Suprapubic skin (tissue), 4 donors: ENCODE results near the gene PTGDR2. TPM values are rescaled to one million over a fixed set of nuclear protein-coding genes. Genes with fewer than 3 reads are reported as not detected.

Experiments used
- DNase-seq, 2 donors: peaks; one replicate each; pipeline ENCODE4 v3.0.0-alpha.2; 2019; ENCODE audit warnings: low spot score in 2 of 2
- H3K27ac ChIP-seq: fragments of 200-600 bp; sonication (generic); one replicate; pipeline ENCODE4 v1.5.1; 2019
- H3K27me3 ChIP-seq: fragments of 200-600 bp; sonication (generic); one replicate; pipeline ENCODE4 v1.5.1; 2019
- H3K36me3 ChIP-seq: fragments of 200-600 bp; sonication (generic); one replicate; pipeline ENCODE4 v1.5.1; 2019
- H3K4me1 ChIP-seq: fragments of 200-600 bp; sonication (generic); one replicate; pipeline ENCODE4 v1.5.1; 2019
- H3K4me3 ChIP-seq: fragments of 200-600 bp; sonication (generic); one replicate; pipeline ENCODE4 v1.5.1; 2019; ENCODE audit warnings: mild to moderate bottlenecking
- H3K9me3 ChIP-seq: fragments of 200-600 bp; sonication (generic); one replicate; pipeline ENCODE4 v1.5.1; 2019
- EP300 ChIP-seq: sonication (generic); formaldehyde crosslinking; IDR thresholded peaks from one replicate; pipeline ENCODE4 v1.6.1; 2017; ENCODE audit warnings: antibody characterized with exemption
- POLR2A ChIP-seq, 2 donors: fragments of 450-650 bp; IDR thresholded peaks; one replicate each; pipeline ENCODE4 v1.6.1; 2017; ENCODE audit warnings: antibody characterized with exemption in 2 of 2, mild to moderate bottlenecking in 2 of 2, moderate library complexity in 2 of 2
- POLR2AphosphoS5 ChIP-seq, 3 donors: sonication (generic); formaldehyde crosslinking; IDR thresholded peaks; one replicate each; pipeline ENCODE4 v1.6.1; 2017; ENCODE audit warnings: antibody characterized with exemption in 3 of 3
- WGBS: methylation state at CpG from one replicate; pipeline ENCODE4 v1.1.5; 2018; 5-methylcytosine and 5-hydroxymethylcytosine counted together
- total RNA-seq, 4 donors: library from RNA; depleted of rRNA; stranded (reverse); fragments of >200 nt; gene quantifications; one replicate each; pipeline ENCODE4 v1.1.0, GENCODE V29; 2016
- TF ChIP-seq, protein P1 (sequence below), 2 donors: fragments of 200-600 bp in 1 of 2; fragments of 450-650 bp in 1 of 2; sonication (generic) in 1 of 2; IDR thresholded peaks; one replicate each; pipeline ENCODE4 v1.5.1; 2016 to 2019; ENCODE audit warnings: antibody characterized with exemption in 2 of 2, mild to moderate bottlenecking in 1 of 2, moderate library complexity in 1 of 2

Gene PTGDR2
- total RNA-seq: under 1 TPM in 3 of 4 donors, not detected in 1; 0.19 to 0.68 (median 0.34) TPM

DNA sequence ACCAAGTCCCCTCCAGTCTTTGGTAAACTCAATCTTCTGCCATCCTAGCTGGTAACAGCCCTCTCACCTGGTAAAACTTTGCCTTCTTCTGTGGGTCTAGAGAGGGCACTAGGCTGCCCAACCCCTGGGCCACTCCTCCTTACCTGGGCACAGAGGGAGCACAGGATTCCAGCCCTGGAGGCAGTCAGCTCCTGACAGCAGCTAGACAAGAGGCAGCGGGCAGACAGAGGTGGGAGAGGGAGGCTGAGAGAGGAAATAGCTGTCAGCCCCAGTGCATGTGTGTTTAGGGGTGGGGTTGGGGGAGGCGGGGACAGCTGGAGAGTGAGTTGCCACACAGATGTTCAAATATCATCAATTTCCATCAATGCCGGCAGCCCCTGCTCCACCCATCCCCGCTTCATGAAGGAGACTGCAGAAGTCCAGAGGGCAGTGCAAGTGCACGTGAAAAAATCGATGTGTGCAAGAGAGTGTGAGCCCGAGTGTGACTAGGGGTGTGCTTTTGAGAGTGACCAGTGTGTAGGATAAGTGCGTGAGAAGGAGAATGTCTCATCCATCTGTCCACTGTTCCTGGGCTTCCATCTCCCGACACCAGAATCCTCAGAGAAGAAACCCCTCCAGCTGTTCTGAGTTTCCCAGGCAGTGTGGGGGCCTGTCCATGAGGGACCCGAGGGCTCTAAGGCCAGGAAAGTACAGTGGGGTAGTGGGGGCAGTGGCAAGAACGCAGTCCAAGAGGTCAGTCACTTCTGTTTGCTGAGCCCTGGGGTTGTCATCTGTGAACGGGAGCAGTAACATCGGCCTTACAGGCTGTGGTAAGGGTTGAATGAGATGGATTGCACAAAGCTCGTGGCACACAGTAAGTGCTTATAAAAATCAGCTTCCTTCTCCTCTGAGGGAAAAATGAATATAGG is at the start of gene PTGDR2:
PTGDR2 (minus strand) TSS at position 225 of the 908 bp plus-strand sequence. CDS start 2,228 bp downstream, outside the sequence.
- peaks cover 17% of the 10 kb centered on the region for H3K36me3 ChIP-seq
- no peaks in the 10 kb centered on the region for H3K9me3 ChIP-seq
- H3K27ac ChIP-seq: no peak within 1 kb of the TSS
- H3K27me3 ChIP-seq: no peaks in the 10 kb centered on the region
- no peaks in the 10 kb centered on the region for H3K4me1 ChIP-seq
- no peak for TF ChIP-seq POLR2AphosphoS5 (IDR thresholded peaks at IDR 0.05)
- TF ChIP-seq, protein P1, sequence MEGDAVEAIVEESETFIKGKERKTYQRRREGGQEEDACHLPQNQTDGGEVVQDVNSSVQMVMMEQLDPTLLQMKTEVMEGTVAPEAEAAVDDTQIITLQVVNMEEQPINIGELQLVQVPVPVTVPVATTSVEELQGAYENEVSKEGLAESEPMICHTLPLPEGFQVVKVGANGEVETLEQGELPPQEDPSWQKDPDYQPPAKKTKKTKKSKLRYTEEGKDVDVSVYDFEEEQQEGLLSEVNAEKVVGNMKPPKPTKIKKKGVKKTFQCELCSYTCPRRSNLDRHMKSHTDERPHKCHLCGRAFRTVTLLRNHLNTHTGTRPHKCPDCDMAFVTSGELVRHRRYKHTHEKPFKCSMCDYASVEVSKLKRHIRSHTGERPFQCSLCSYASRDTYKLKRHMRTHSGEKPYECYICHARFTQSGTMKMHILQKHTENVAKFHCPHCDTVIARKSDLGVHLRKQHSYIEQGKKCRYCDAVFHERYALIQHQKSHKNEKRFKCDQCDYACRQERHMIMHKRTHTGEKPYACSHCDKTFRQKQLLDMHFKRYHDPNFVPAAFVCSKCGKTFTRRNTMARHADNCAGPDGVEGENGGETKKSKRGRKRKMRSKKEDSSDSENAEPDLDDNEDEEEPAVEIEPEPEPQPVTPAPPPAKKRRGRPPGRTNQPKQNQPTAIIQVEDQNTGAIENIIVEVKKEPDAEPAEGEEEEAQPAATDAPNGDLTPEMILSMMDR (IDR thresholded peaks at IDR 0.05): no peak
- TF ChIP-seq POLR2A (IDR thresholded peaks at IDR 0.05): no peak
- no peak for TF ChIP-seq EP300
- 61% methylated on average over 14 of the region's 14 CpGs for WGBS
- DNase-seq: no peak
- H3K4me3 ChIP-seq: no peak within 1 kb of the TSS

DNA sequence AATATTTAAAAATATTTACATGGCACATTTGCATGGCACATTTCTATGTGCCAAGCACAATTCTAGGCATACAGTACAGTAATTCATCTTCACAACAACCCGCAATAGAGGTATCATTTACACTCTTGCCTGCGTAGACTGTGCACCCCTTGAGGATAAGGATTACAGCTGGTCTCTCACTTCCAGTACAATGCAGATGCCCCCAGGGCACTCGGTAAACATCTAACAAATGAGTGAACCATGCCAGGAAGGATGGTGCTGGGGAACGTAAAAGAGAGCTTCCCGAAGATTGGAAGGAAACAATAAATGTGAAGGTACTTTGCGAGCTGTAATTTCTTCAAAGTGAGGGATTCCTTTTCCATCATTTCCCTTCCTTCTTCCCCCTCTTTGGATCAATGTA is 49.3 kb upstream of the PTGDR2 start:
- WGBS: 31% methylated on average over 6 of the region's 6 CpGs
- DNase-seq: no peak
- Histone ChIP-seq H3K4me3 (peak overlapping the region; percentile 81), H3K9me3 (no peaks in the 10 kb centered on the region), H3K4me1 (peaks cover 32% of the 10 kb centered on the region), H3K27me3 (no peaks in the 10 kb centered on the region), H3K36me3 (peaks cover 37% of the 10 kb centered on the region), H3K27ac (peak overlapping the region; percentile 93)
- TF ChIP-seq EP300 (no peak), POLR2A (IDR thresholded peaks at IDR 0.05) (no peak), POLR2AphosphoS5 (IDR thresholded peaks at IDR 0.05) (no peak)
- TF ChIP-seq, protein P1 (IDR thresholded peaks at IDR 0.05): no peak

DNA sequence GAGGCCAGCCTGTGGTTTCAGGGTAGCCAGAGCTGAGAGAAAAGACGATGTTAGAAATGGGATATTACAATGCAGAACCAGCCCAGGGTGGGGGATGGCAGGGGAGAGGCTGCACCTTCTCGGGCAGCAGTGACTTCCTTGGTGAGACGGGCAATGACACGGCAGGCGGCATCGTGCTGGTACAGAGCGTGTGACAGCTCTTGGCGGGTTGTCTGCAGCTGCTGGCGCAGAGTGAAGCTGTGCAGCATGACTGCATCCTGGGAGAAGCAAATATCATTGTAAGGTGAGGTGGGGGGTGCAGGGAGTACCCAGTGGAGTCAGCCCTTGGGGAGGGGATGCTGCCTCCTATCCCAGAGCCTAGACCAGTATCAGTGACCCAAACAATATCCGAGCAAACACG is 46.9 kb upstream of the PTGDR2 start:
- WGBS: 90% methylated on average over 11 of the region's 11 CpGs
- no peak for DNase-seq
- H3K27me3 ChIP-seq: no peaks in the 10 kb centered on the region
- H3K9me3 ChIP-seq: no peaks in the 10 kb centered on the region
- TF ChIP-seq POLR2A (IDR thresholded peaks at IDR 0.05) (no peak), EP300 (no peak), POLR2AphosphoS5 (IDR thresholded peaks at IDR 0.05) (no peak)
- TF ChIP-seq, protein P1 (IDR thresholded peaks at IDR 0.05): no peak
- H3K36me3 ChIP-seq: peaks cover 59% of the 10 kb centered on the region
- H3K27ac ChIP-seq: no peak overlapping the region
- no peak overlapping the region for H3K4me3 ChIP-seq
- H3K4me1 ChIP-seq: peaks cover 32% of the 10 kb centered on the region

DNA sequence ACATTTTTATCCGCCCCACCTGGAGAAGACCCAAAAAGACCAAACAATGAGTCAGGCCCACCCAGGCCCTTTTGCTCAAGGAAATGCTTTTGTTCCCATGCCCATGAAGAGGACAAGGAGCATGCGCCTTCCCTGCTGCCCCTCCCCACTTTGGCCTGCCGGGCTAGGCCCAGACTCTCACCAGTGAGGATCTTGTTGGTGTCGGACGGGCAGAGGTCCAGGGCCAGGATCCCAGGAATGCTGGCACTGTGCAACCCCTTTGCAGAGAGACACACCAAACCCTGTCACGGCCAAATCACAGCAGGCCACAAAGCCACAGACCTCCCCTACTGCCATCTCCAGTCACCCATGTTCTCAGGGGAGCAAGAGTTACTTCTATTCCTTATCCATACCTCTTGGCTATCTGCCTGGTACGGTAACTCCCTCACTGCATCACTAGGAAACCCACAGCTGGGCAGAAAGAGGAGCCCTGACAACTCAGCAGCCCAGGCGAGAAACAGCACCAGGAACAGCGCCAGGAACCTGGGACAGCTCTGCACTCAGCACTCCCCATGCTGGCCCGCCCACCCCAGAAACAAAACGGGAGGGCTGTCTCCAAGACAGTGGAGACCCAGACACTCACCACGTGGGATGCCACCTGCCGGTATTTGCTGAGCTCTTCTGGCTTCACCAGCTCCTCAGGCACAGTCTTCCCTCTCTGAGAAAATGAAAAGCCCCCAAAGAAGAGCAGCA is 45.1 kb upstream of the PTGDR2 start:
- no peak for DNase-seq
- H3K4me3 ChIP-seq: no peak overlapping the region
- H3K4me1 ChIP-seq: peaks cover 24% of the 10 kb centered on the region
- H3K27me3 ChIP-seq: no peaks in the 10 kb centered on the region
- H3K9me3 ChIP-seq: no peaks in the 10 kb centered on the region
- H3K36me3 ChIP-seq: peaks cover 77% of the 10 kb centered on the region
- no peak overlapping the region for H3K27ac ChIP-seq
- WGBS: 65% methylated on average over 9 of the region's 13 CpGs
- TF ChIP-seq, protein P1 (IDR thresholded peaks at IDR 0.05): no peak
- TF ChIP-seq POLR2A (IDR thresholded peaks at IDR 0.05) (no peak), POLR2AphosphoS5 (IDR thresholded peaks at IDR 0.05) (no peak), EP300 (no peak)

DNA sequence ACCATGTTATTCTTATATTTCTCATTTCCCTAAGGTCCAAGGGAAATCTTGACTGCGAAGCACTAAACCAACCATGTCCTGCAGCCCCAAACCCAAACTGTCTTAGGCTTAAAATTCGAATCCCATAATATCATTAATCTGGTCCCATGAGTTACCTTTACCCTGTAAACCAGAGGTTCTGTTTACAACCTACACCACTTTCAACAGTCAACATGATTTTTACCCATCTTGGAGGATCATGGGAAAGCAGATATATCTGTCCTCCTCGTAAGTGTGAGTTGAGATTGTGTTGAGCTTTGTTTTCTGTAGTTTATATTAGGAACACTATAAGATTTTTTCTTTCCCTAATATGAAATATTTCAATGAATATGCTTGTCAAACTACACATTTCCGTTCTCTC is 44.2 kb upstream of the PTGDR2 start:
- 67% methylated on average over 4 of the region's 4 CpGs for WGBS

More for the DNA sequence above, 44.2 kb upstream of the PTGDR2 start:
- H3K36me3 ChIP-seq: peaks cover 86% of the 10 kb centered on the region
- no peak overlapping the region for H3K4me3 ChIP-seq
- TF ChIP-seq EP300 (no peak), POLR2AphosphoS5 (IDR thresholded peaks at IDR 0.05) (no peak), POLR2A (IDR thresholded peaks at IDR 0.05) (no peak)
- TF ChIP-seq, protein P1 (IDR thresholded peaks at IDR 0.05): no peak
- H3K4me1 ChIP-seq: peaks cover 16% of the 10 kb centered on the region
- DNase-seq: no peak
- no peak overlapping the region for H3K27ac ChIP-seq
- H3K9me3 ChIP-seq: no peaks in the 10 kb centered on the region
- H3K27me3 ChIP-seq: no peaks in the 10 kb centered on the region
